Astrocyte of the cerebellum (primary cell): ENCODE results near the gene PTDSS2.

Experiments
- DNase-seq: peaks from one replicate; pipeline ENCODE4 v3.0.0-alpha.2; 2011; ENCODE audit warnings: low read depth
- H3K4me3 ChIP-seq: 2 replicates; pipeline ENCODE4 v1.5.1; 2011; ENCODE audit warnings: mild to moderate bottlenecking, low read depth, low read length, moderate library complexity
- CTCF ChIP-seq: IDR thresholded peaks from 2 replicates; pipeline ENCODE4 v1.5.1; 2012; ENCODE audit warnings: low read length, low read depth, moderate library complexity, mild to moderate bottlenecking; ENCODE audit errors: missing control alignments
- in situ Hi-C: cut with HindIII; loops from 2 replicates; pipeline ENCODE4 v1.10.0; 2017; ENCODE audit warnings: low sequenced_read_pairs

PTDSS2 gene

GRCh38 chr11:532986-533585, 83.0 kb downstream of the PTDSS2 start:
- TF ChIP-seq CTCF: no peak
- no peak overlapping the region for H3K4me3 ChIP-seq
- in situ Hi-C loops: no loop called here
- no peak for DNase-seq

DNA sequence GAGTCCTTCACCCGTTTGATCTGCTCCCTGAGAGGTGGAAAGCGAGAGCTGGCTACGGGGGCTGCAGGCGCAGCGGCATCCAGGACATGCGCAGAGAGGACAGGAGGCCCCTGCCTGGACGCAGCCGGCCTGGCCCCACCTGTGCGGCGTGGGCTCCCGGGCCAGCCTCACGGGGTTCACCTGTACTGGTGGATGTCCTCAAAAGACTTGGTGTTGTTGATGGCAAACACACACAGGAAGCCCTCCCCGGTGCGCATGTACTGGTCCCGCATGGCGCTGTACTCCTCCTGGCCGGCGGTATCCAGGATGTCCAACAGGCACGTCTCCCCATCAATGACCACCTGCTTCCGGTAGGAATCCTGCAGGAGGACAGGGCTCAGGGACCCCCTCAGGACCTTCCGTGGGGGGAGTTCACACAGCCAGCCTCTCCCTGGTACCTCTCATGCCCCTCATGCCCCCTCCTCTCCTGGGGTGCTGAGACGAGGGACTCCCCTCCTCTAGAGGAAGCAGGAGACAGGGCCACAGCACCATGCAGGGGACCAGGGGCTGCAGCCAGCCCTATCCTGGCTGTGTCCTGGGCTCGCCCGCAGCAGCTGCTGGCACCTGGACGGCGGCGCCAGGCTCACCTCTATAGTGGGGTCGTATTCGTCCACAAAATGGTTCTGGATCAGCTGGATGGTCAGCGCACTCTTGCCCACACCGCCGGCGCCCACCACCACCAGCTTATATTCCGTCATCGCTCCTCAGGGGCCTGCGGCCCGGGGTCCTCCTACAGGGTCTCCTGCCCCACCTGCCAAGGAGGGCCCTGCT, 83.7 kb downstream of the PTDSS2 start:
- DNase-seq: no peak
- peak overlapping the region; percentile 79 for H3K4me3 ChIP-seq
- in situ Hi-C loops: no loop called here
- no peak for TF ChIP-seq CTCF

- no peak for DNase-seq
- TF ChIP-seq CTCF: no peak
- in situ Hi-C loops: no loop called here
- H3K4me3 ChIP-seq: peak overlapping the region; percentile 79
Measured at GRCh38 chr11:534396-535209, 84.5 kb downstream of the PTDSS2 start.

- no peak for TF ChIP-seq CTCF
- in situ Hi-C loops: no loop called here
- DNase-seq: no peak
- peak overlapping the region; percentile 79 for H3K4me3 ChIP-seq
Measured at GRCh38 chr11:535210-535518, 85.1 kb downstream of the PTDSS2 start.

GRCh38 chr11:535519-536454, 85.7 kb downstream of the PTDSS2 start, which contains the start of gene HRAS:
HRAS (minus strand) TSS chr11:535576.
- DNase-seq: peak; percentile 83
- TF ChIP-seq CTCF: no peak
- H3K4me3 ChIP-seq: peak within 1 kb of the TSS; percentile 79
- in situ Hi-C loops: no loop called here
